ENCODE measurements around the gene FOXJ1.

DNA sequence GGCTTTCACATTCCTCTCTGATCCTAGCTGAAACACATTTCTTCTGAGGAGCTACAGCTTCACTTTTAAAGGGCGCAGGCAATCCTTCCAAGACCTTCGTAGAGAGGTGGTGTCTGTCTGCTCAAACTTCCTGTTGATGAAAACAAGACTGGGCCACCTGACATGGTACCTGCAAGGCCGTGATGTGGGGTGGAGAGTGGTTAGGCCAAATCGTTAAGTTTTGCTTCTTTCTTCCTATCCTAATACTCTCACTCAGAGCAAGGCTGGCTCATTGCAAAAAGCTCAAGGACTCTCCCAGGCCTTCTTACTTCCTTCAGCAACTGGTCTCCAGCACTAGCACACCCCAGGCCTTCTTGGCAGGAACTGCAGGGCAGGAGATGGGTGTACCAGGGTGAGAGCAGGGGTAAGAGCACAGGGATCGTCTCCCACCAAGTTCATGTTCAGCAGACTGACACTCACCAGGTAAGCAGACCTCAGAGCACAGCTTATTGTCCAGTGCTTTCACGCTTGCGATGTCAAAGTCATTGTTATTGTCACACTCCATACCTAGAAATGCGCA lies 10.9 kb upstream of the FOXJ1 start:
- TF ChIP-seq CTCF (IDR thresholded peaks at IDR 0.05) (no peak), EP300 (IDR thresholded peaks at IDR 0.05) (no peak)

All from tibial nerve (tissue), 4 donors.